ENCODE data around the gene LHFPL6. TPM values are rescaled to one million over a fixed set of nuclear protein-coding genes. Genes with fewer than 3 reads are reported as not detected.

LHFPL6 gene
- polyA plus RNA-seq, 3 donors: 34.0 to 40.1 (median 37.1) TPM

DNA sequence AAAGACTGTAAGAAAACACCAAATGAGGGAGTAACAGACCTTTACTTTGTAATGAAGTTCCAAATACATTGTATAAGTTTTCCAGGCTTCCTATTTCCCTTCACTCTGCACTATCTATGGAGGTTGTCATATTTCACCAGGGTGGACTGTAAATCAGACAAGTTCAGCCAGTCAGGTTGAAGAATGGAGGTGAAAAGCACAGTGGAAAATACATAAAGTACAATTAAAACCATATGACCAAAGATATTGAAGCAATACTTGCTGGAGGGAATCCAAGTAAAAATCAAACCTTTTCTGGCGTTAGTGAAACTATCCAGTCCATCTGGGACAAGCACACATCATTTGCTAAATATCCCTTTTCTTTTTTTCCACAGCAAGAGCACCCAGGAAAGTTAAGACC is 3.2 kb downstream of the LHFPL6 start:
- no peak for DNase-seq (ENCODE audit: extremely low read depth in 1 of 11, low read depth in 9 of 11, low spot score in 4 of 11)

DNA sequence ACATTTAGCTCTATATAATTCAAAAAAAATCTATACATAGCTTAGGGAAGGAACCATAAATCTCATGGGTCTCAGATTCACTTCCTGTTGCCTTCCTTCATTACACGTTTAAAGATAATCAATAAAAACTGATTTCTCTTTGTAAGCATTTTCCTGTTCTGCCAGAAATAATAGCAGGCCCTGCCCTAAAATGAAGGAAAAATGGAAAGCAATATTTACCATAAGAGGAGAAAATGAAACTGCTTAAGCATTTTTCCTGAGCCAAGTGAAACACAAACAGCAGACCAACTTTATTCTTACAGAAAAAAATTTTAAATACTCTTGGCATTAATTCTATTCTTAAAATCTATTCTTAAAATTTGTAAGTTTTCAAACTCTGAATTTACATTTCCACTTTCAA is 4.0 kb downstream of the LHFPL6 start:
- DNase-seq (ENCODE audit: extremely low read depth in 1 of 11, low read depth in 9 of 11, low spot score in 4 of 11): no peak

DNA sequence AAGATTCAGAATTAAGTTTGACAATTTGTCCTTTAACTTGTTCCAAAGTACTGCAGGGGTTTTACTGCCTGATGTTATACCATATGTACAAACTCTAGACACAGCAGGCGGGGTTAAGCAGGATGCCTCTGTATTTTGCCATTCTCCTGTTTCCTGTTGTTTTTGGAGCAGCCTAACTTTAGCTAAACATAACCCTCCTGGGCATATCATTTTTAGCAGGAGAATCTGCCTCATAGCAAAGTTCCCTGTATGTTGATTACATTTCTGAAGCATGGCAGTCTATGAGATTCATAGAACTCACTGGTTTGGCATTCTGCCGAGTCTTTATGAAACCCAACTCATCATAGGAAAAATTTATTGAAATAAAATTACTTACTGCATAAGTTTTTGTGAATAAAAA is 5.2 kb downstream of the LHFPL6 start:
- no peak for DNase-seq (ENCODE audit: extremely low read depth in 1 of 11, low read depth in 9 of 11, low spot score in 4 of 11)

DNA sequence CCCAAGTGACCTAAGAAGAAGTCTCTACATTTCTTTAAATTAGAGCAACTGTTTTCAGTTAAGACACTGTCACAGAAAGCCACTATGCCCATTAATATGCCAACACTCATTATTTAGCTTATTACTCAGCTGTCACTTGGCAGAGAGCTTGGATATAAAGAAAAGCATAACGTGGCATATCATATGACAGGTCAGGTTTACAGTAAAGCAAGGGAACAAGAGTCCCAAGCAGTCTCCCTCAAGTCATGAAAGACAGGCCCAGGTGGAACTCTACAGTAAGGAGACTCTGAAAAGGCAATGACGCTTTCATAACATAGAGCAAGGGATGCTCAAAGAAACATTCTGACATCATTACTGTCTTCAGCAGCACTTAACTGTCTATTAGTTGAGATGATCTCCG is 6.3 kb downstream of the LHFPL6 start:
- no peak for DNase-seq (ENCODE audit: extremely low read depth in 1 of 11, low read depth in 9 of 11, low spot score in 4 of 11)

DNA sequence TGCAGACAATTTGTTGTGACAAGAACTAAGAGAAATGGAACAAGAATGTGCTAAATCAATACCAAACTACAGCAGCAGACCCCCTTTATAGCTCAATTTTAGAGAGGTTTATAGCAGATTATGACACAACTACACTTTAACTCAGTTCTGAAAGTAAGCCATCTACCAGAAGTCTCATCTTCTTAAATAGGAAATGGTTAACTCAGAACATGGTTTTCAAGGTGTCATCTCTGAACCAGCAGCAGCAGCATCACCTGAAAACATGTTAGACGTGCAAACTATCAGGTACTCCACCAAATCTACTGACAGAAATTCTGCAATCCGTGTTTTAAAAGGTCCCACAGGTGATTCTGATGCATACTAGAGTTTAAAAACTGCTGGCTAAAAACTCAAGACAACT is 6.8 kb downstream of the LHFPL6 start:
- no peak for DNase-seq (ENCODE audit: extremely low read depth in 1 of 11, low read depth in 9 of 11, low spot score in 4 of 11)

DNA sequence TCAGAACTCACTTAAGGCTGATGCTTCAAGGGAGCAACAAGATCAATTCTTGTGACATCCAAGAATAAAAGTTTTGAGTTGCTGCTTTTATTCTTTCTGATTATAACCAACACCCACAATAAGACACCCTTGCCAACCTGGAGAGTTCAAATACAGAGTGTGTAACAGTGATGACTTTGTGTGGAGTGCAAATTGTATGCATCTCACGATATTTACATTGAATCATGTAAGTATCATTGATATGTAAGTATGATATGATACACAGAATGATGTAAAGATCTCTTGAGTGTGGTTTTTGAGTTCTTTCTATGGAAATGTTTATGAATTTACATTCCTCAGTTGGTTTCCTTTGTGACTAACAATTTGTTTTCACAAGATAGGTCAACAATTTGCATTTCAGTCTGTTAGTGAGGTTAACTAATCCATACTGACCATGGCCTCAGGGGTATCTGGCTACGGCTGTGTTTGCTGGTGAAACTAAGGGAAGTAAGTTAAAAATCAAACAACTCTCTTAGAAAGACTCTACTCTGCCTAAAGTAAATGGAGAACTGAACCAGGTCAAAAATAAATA is 12.4 kb downstream of the LHFPL6 start:
- no peak for DNase-seq (ENCODE audit: extremely low read depth in 1 of 11, low read depth in 9 of 11, low spot score in 4 of 11)

DNA sequence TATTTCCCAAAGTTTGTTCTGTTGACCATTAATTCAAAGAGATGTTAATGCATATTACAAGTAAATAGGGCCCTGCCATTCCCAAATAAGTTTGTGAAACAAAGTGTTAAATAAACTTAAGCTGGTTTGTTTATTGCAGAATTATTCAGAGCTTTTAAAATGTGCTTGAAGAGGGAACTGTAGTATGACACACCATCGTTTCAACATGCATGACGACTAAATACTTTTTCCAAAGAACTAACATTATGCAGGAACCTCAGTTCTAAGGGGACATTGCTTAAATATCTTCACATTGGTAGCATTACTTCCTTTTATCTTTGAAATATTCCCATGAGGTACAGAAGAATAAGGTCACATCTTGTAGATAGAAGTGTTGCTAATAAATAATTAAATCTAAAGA is 14.6 kb downstream of the LHFPL6 start:
- DNase-seq (ENCODE audit: extremely low read depth in 1 of 11, low read depth in 9 of 11, low spot score in 4 of 11): no peak

DNA sequence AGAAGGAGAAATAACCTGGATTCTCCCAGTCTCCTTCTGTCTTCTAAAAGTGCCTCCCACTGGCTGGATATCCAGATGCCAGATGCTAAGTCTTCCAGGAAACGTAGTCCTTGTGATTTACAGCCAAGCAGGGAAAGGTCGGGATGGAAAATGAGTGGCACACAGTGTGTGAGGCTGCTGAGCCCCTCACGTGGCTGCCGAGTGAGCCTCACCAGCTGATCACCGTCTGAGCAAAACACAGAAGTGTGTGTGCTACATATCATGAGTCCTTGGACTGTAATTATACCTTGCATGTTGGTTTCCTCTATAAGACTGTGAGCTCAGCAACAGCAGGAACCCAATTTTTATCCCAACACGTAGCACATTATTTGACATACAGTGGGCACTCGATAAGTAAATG is 15.1 kb downstream of the LHFPL6 start:
- no peak for DNase-seq (ENCODE audit: extremely low read depth in 1 of 11, low read depth in 9 of 11, low spot score in 4 of 11)

DNA sequence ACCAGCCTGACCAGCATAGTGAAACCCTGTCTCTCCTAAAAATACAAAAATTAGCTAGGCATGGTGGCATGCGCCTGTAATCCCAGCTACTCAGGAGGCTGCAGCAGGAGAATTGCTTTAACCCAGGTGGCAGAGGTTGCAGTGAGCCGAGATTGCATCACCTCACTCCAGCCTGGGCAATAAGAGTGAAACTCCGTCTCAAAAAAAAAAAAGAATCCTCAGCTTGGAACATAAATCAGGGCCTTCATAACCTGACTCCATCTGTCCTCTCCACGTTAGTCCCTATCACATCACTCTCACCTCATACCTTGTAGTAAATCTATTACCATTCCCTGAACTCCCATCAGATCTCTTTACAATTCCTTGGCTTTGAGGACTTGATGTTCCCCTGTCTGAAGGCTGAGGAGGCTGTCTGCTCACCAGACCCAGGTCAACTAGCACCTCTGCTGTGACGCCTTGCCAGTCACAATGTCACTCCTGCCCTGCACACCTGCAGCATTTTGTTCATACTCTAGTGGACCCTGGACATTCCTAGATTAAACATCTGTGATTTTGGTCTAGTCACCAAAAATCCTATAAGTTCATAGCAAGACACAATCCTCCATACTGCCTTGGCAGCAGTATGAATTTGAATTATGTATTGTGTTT is 15.9 kb downstream of the LHFPL6 start:
- no peak for DNase-seq (ENCODE audit: extremely low read depth in 1 of 11, low read depth in 9 of 11, low spot score in 4 of 11)

DNA sequence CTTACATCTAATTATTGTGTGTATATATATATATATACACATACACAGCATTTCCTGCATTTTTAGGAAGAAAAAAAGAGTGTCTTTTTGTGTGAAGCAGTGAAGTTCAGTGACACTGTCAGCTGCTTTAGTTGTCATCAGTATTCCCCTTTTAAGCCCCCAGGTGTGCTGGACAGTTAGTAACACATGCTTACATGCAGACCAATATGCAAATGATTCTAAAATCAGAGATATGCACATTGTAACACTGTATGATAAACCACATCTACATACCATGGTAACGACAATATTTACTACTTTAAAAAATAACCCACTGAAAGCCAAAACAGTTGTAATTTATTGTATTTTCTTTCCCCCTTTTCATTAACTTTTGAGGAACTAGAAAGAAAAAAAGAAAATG is 16.8 kb downstream of the LHFPL6 start:
- DNase-seq (ENCODE audit: extremely low read depth in 1 of 11, low read depth in 9 of 11, low spot score in 4 of 11): no peak

DNA sequence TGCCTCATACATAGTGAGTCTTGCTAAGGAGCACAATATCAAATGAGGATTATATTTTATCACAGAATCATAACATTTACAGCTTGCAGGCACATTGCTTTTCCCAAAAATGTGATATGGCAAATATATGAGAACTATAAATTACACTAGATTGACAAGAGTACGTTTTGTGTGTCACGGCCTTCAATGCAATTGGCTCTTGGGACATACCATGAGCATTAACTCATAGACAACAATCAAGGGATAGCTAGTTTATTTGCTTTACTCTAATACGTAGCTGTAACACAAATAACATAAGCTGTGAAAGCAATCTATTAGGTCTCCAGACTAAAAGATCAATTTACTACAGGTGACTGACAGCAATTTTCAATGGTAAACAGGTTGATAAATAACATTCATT is 17.8 kb downstream of the LHFPL6 start:
- no peak for DNase-seq (ENCODE audit: extremely low read depth in 1 of 11, low read depth in 9 of 11, low spot score in 4 of 11)

DNA sequence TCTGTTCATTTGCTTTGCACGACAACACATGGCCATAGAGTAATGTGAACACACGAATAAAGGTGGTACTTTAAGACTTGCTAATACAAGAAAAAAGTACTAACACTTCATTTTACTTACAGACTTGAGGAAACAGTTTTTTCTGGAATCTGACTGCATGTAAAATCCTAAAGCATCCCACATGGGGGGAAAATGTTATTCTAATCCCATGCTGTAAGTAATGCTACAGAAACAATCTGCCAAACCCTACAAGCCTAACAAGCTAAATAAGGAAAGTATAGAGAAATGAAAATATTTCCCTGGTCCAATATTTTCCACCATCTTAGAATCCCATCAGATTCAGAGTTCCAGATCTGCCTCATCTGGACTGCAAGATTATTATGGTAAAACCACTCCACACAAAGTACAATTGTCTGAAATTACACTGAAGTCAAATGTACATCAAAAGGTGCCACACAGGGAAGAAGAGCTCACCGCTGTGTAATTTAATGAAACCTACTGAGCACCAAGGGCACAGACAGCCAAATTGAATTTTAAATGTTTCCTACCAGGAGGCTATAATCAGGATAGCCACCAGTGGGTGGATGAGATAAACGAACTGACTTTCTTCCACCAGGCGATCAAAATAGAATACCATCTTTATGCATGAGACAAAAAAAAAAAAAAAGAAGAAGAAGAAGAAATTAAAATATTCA is 22.0 kb downstream of the LHFPL6 start:
- no peak for DNase-seq (ENCODE audit: extremely low read depth in 1 of 11, low read depth in 9 of 11, low spot score in 4 of 11)

DNA sequence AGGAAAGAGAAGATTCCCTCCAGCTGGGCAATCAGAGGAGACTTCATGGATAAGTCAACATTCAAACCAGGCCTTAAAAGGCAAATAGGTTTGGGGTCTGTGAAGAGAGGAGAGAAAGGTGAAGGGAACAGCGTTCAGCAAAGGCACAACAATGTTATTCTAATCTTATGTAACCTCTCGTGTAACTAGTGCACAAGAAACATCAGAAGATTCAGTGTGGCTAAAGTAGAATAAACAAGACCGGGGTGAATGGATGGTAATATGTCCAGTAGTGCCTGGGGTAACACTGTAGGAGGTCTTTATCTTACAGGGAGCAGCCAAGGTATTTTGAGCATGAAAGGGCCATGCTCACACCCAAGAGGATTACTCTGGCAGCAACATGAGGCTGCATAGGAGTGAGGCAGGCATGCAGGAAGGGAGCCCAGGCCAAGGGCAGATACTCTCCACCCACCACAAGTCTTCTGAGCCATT is 24.1 kb downstream of the LHFPL6 start:
- DNase-seq (ENCODE audit: extremely low read depth in 1 of 11, low read depth in 9 of 11, low spot score in 4 of 11): no peak

DNA sequence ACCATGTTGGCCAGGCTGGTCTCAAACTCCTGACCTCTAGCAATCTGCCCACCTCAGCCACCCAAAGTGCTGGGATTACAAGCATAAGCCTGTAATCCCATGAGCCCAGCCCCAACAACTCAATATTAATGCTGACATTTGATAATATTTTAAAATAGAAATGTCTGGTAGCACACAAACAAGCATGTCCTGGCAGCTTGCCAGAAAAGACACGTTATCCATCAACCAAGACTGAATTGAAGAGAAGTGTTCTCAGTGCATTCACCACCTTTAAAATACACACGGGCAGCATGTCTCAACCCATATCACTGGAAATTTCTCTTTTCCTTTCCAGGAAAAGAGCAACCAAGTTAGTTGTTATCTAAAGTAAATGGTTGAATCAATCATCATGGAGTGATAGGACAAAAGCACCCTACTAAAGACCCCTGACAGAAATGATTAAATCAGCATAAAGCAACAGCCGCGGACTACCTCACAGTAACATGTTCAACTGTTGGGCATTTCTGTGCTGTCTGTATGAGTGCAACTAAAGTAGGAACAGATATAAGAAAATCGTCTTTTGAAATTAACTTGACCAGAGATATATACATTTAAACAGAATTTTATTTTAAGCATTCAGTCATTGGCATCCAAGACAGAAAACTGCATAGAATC is 25.0 kb downstream of the LHFPL6 start:
- DNase-seq (ENCODE audit: extremely low read depth in 1 of 11, low read depth in 9 of 11, low spot score in 4 of 11): peak in 2 of 11 donors; percentile 13 to 29

DNA sequence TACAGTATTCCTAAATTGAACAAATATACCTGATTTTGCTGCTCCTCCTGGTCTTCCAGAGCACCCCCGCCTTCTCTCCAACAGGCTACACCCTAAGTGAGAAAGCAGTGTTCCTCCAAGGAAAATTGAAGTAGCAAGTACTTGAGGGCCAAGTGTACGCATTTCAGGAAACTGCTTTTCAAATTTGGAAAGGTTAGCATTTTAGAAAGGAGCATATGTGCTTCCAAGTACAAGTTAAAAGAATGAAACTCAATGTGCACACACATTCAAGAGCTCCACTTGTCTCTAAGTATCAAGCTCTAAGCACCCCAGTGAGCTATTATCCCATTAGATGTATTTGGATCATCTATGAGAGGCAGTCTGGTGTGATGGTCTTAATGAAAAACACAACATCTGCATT is 25.8 kb downstream of the LHFPL6 start:
- DNase-seq (ENCODE audit: extremely low read depth in 1 of 11, low read depth in 9 of 11, low spot score in 4 of 11): no peak

DNA sequence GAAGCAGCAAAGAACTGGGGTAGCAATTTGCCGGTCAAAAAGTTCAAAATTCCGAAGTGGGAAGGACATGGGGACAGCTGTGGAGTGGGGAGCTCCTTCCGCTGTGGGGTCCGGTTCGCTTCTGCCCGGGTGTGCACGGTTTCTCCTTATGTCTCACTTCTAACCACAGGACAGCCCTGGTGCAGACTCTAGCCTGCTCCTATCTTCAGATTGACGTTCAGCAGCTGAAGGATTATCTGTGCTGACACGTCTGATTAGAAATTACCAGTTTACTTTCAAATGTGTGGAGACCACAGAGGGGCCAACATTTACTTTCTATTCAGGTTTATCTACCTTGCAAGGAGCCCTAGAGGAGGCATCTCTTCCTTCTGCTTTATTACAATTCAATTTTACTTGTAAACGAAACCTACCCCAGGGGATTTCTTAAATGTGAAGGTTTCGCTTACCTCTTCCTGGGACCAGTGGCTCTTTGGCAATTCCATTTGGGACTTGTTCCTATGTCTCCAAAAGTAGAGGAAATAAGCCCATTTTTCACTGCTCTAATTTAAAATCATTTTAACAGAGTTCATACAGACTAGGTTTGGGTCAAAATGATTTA is 27.3 kb downstream of the LHFPL6 start:
- DNase-seq (ENCODE audit: extremely low read depth in 1 of 11, low read depth in 9 of 11, low spot score in 4 of 11): no peak

DNA sequence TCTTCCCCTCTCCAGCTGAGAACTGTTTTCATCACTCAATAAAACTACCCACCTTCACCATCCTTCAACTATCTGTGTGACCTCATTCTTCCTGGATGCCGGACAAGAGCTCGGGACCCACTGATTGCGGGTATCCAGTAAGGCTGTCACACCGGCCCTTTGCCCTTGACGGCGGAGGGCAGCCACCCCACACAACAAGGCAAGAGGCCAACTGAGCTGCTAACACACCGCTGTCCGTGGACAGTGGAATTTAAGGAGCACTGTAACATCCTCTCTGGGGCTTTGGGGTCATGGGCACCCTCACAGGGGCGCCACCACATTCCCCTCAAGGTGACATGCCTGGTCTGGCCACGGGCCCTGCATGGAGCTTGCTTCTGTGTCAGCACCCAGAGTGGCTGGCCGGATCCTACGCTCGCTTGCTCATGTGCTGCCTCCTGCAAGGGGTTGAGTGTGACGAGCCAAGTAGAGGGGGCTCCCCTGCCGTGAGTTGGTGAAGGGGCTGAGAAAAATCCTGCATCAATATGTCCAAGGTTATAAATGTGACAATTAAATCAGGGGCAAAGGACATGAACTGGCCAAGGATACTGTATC is 31.4 kb downstream of the LHFPL6 start:
- no peak for DNase-seq (ENCODE audit: extremely low read depth in 1 of 11, low read depth in 9 of 11, low spot score in 4 of 11)

DNA sequence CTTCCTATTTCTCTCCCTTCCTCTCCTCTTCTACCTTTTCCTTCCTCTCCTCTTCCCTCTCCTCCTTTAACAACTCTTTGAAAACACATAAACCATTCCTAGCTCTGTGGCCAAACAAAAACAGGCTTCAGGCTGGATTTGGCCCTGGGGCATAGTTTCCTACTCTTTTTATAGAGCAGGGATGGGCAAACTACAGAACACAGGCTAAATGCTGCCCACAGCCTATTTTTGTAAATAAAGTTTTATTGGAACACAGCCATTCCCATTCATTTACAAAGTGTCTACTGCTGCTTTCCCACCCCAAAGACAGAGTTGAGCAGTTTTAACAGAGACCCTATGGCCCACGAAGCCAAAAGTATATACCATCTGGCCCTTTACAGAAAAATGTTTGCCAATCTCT is 35.4 kb downstream of the LHFPL6 start:
- DNase-seq (ENCODE audit: extremely low read depth in 1 of 11, low read depth in 9 of 11, low spot score in 4 of 11): no peak

DNA sequence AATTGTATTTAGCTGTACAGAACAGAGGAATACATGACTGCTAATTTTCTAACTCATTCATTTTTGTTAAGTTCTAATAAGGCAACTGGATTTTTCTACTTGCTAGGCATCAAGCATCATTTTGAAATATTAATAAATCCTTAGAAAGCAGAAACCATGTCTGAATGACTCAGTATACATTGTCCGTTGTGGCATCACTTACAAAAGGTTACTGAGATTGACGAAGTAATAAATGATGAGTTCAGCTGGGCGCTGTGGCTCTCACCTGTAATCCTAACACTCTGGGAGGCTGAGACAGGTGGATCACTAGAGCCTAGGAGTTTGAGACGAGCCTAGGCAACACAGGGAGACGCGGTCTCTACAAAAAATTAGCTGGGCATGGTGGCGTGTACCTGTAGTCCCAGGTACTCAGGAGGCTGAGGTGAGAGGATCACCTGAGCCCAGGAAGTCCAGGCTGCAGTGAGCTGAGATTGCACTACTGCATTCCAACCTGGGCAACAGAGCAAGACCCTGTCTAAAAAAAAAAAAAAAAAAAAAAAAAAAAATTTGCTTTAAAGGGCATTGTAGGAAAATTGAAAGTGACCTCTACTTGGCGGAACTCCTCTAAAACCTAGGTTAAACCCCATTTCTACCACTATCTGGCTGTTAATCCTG is 36.6 kb downstream of the LHFPL6 start:
- no peak for DNase-seq (ENCODE audit: extremely low read depth in 1 of 11, low read depth in 9 of 11, low spot score in 4 of 11)
